PC-9 (cell line): Measurements from ENCODE around the gene ASB10. TPM values are rescaled to one million over a fixed set of nuclear protein-coding genes. Genes with fewer than 3 reads are reported as not detected.

ENCODE experiments used
- BruUV-seq: library from RNA; stranded (reverse); fragments of 400-500 nt; replicated peaks from 2 replicates; lab custom pipeline; 2021; lab: Mats Ljungman, UMichigan
- CTCF ChIA-PET: fragments of 300-600 bp; sonication (Branson Sonifier 250); formaldehyde crosslinking; loops from one replicate; lab custom pipeline; 2022; ENCODE audit warnings: antibody characterized with exemption; lab: Charles Lee
- POLR2A ChIA-PET: fragments of 300-600 bp; sonication (Branson Sonifier 250); formaldehyde crosslinking; loops from one replicate; lab custom pipeline; 2022; ENCODE audit warnings: antibody characterized with exemption; ENCODE audit not compliant: unreplicated experiment; lab: Charles Lee
- DNase-seq, 2 experiments: peaks; one replicate each; pipeline versions ENCODE4 v3.0.0 to v3.0.0-alpha.2; 2015 to 2022; ENCODE audit warnings: mixed read lengths in 1 of 2
- H2AFZ ChIP-seq: fragments of 200-600 bp; sonication (generic); 2 replicates; pipeline ENCODE4 v1.8.1; 2017; ENCODE audit warnings: antibody characterized with exemption
- H3F3A ChIP-seq: fragments of 200-600 bp; sonication (generic); 2 replicates; pipeline ENCODE4 v1.8.1; 2017; ENCODE audit warnings: antibody characterized with exemption, mild to moderate bottlenecking, low read depth; ENCODE audit not compliant: insufficient read depth
- H3K27ac ChIP-seq: fragments of 200-600 bp; sonication (generic); 2 replicates; pipeline ENCODE4 v1.6.1; 2016; ENCODE audit warnings: mixed run types
- H3K27me3 ChIP-seq: fragments of 200-600 bp; sonication (generic); 2 replicates; pipeline ENCODE4 v1.6.1; 2016; ENCODE audit warnings: low read depth, mixed run types; ENCODE audit not compliant: insufficient read depth
- H3K36me3 ChIP-seq: fragments of 200-600 bp; sonication (generic); 2 replicates; pipeline ENCODE4 v1.6.1; 2016; ENCODE audit warnings: low read depth, mixed run types
- H3K4me1 ChIP-seq: fragments of 200-600 bp; sonication (generic); replicated peaks from 2 replicates; pipeline ENCODE4 v1.6.1; 2016; ENCODE audit warnings: mixed run types; ENCODE audit not compliant: insufficient read depth
- H3K4me2 ChIP-seq: fragments of 200-600 bp; sonication (generic); 2 replicates; pipeline ENCODE4 v1.6.1; 2017; ENCODE audit warnings: mixed run types
- H3K4me3 ChIP-seq: fragments of 200-600 bp; sonication (generic); 2 replicates; pipeline ENCODE4 v1.6.1; 2016; ENCODE audit warnings: mixed run types
- H3K79me2 ChIP-seq: fragments of 200-600 bp; sonication (generic); 2 replicates; pipeline ENCODE4 v1.6.1; 2017; ENCODE audit warnings: low read depth, mixed run types
- H3K9me2 ChIP-seq: fragments of 200-600 bp; sonication (generic); 2 replicates; pipeline ENCODE4 v1.8.1; 2017; ENCODE audit warnings: mild to moderate bottlenecking; ENCODE audit not compliant: insufficient read depth
- H3K9me3 ChIP-seq: fragments of 200-600 bp; sonication (generic); 2 replicates; pipeline ENCODE4 v1.8.1; 2016; ENCODE audit warnings: low read depth; ENCODE audit not compliant: insufficient read depth
- H4K20me1 ChIP-seq: fragments of 200-600 bp; sonication (generic); 2 replicates; pipeline ENCODE4 v1.8.1; 2017; ENCODE audit not compliant: insufficient read depth
- CTCF ChIP-seq: fragments of 200-600 bp; sonication (generic); conservative IDR thresholded peaks from 2 replicates; pipeline ENCODE4 v1.6.1; 2017; ENCODE audit warnings: mixed run types, antibody characterized with exemption, mild to moderate bottlenecking, moderate library complexity
- EZH2 ChIP-seq: fragments of 200-600 bp; sonication (generic); IDR thresholded peaks from 2 replicates; pipeline ENCODE4 v1.8.0; 2017; ENCODE audit warnings: antibody characterized with exemption, low read depth
- intact Hi-C: fragments of 100-400 bp; cut with micrococcal nuclease; formaldehyde crosslinking; loops from one replicate; pipeline ENCODE4 v1.10.0; 2022; ENCODE audit not compliant: unreplicated experiment
- total RNA-seq: library from RNA; stranded (reverse); gene quantifications from 2 replicates; pipeline ENCODE4 v1.2.3, GENCODE V29; 2021

The ASB10 gene
- total RNA-seq, 1 experiment from 2014 or later = not detected

GRCh38 chr7:151172273-151173141 lies 14.5 kb downstream of the ASB10 start:
- Histone ChIP-seq H3K9me2 (no peaks in the 10 kb centered on the region), H2AFZ (no peak overlapping the region), H3K79me2 (no peaks in the 10 kb centered on the region), H3K4me1 (no peaks in the 10 kb centered on the region), H3K27ac (no peak overlapping the region), H3K9me3 (no peaks in the 10 kb centered on the region), H3F3A (no peaks in the 10 kb centered on the region), H3K27me3 (peaks cover 61% of the 10 kb centered on the region), H3K4me3 (no peak overlapping the region), H3K36me3 (no peaks in the 10 kb centered on the region), H3K4me2 (no peak overlapping the region), H4K20me1 (no peaks in the 10 kb centered on the region; the same call in 1 of the 2 replicates)
- no peak for TF ChIP-seq EZH2
- peak; percentile 100 for TF ChIP-seq CTCF
- CTCF ChIA-PET = no interaction called here
- BruUV-seq = no TSS peak
- peak; percentile 46 to 82 for DNase-seq
- intact Hi-C loops = loop anchor here (1.0 to 10.0 kb wide), 10 partner anchors 48 to 888 kb away; partner anchors contain the start of gene ABCB8
- POLR2A ChIA-PET = no interaction called here

- Histone ChIP-seq H2AFZ (no peak overlapping the region), H3K79me2 (no peaks in the 10 kb centered on the region), H3K9me3 (no peaks in the 10 kb centered on the region), H3K27ac (no peak overlapping the region), H3K4me3 (no peak overlapping the region), H3K36me3 (no peaks in the 10 kb centered on the region), H3K9me2 (no peaks in the 10 kb centered on the region), H3K27me3 (peaks cover 68% of the 10 kb centered on the region), H3K4me2 (no peak overlapping the region), H3F3A (no peaks in the 10 kb centered on the region), H4K20me1 (no peaks in the 10 kb centered on the region), H3K4me1 (no peaks in the 10 kb centered on the region)
- TF ChIP-seq CTCF (no peak), EZH2 (no peak)
- BruUV-seq = no TSS peak
- intact Hi-C loops = no loop called here
- POLR2A ChIA-PET = no interaction called here
- DNase-seq = no peak
- CTCF ChIA-PET = interaction anchor here (0.6 kb wide), 1 partner anchor 267 kb away, joined by 5 read pairs; no protein-coding TSS in a partner anchor
Observed at GRCh38 chr7:151168787-151169162, 18.3 kb downstream of the ASB10 start.

- Histone ChIP-seq H3K4me1 (no peaks in the 10 kb centered on the region), H3F3A (no peaks in the 10 kb centered on the region), H3K9me3 (no peaks in the 10 kb centered on the region), H3K4me3 (no peak overlapping the region), H3K27me3 (peaks cover 70% of the 10 kb centered on the region), H4K20me1 (no peaks in the 10 kb centered on the region), H3K79me2 (no peaks in the 10 kb centered on the region), H3K4me2 (no peak overlapping the region), H2AFZ (no peak overlapping the region), H3K9me2 (no peaks in the 10 kb centered on the region), H3K27ac (no peak overlapping the region), H3K36me3 (no peaks in the 10 kb centered on the region)
- CTCF ChIA-PET = interaction anchor here (0.8 kb wide), 1 partner anchor 51 kb away, joined by 3 read pairs; no protein-coding TSS in a partner anchor
- no TSS peak for BruUV-seq
- POLR2A ChIA-PET = no interaction called here
- peak in 1 of 2 experiments; percentile 39 for DNase-seq
- intact Hi-C loops = no loop called here
- no peak for TF ChIP-seq CTCF
- peak; percentile 13; the same call in 1 of the 2 replicates for TF ChIP-seq EZH2
Observed at GRCh38 chr7:151168003-151168786, 18.9 kb downstream of the ASB10 start.
